Activated gamma-delta T cell (primary cell): ENCODE measurements around the gene TGFBR1.

Experiments used
- DNase-seq: peaks from one replicate; lab custom pipeline; 2025; lab: John Stamatoyannopoulos, UW

The TGFBR1 gene

DNA sequence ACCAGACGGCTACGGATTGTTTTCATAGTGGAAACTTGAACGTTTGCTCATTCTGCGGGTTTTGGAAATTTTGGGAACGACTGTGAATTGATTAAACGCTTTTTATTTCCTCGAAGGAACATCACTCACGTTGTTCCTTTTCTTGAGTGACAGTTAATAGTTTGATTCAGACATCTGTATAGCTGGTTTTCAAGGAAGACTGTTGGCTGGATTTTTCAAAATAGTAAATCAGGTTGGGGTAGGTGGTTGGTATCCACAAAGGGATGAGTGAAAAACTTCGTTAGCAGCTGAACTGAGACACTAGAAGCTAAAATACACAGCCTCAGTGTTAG, 1.1 kb downstream of the TGFBR1 start:
- no peak for DNase-seq

- no peak for DNase-seq
These were observed 2.5 kb downstream of the TGFBR1 start for GRCh38 chr9:99107421-99107820.

GRCh38 chr9:99108131-99108530, 3.2 kb downstream of the TGFBR1 start:
- no peak for DNase-seq

DNA sequence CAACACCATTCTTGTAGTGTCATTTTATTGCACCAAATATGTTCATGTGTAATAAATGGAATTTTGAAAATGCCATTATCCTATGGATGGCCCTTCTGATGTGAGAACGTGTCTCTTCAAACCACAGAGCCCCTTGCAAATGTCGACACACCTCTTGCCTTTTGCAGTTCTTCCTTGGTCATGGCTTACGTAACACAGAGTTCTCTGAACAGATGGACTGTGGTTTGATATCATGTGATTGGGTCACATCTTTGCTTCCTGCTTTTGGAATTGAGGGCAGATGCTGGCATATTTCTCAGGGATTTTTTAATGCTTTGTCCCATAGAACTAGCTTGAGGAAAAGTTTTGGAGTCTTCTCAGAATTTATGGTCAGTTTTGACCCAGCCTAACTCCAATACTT, 4.6 kb downstream of the TGFBR1 start:
- no peak for DNase-seq

DNA sequence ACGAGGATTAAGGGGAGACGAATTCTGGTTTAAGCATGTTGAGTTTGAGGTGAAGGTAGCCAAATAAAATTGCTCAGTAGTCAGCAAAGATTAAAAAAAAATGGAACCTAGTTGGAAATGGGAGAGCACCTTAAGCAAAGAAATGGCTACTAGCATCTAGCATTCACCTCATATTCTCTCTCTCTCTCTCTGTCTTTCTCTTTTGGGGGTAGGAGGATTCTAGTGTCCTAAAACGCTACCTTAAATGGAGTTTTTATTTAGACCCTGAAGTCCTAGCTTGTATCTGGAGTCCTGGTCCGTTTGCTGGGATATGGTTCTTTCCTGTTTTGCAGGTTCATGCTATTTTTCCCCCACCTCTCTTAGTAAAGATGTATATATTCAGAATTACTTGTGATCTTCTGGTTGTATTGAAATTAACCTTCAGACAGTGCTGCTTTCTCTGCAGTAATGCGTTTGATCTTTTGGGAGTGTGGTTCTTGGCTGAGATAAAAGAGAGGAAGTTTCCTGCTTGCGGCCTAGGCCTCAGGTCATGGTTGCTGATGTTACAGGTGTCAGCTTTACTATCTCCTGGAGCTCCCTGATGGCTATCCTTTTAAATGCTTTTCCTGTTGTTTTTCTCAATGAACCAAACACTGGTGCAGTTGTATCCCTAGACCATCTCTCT, 8.0 kb downstream of the TGFBR1 start:
- DNase-seq, result no peak

- DNase-seq, result no peak
These were observed 8.6 kb downstream of the TGFBR1 start for GRCh38 chr9:99113414-99114048.

DNA sequence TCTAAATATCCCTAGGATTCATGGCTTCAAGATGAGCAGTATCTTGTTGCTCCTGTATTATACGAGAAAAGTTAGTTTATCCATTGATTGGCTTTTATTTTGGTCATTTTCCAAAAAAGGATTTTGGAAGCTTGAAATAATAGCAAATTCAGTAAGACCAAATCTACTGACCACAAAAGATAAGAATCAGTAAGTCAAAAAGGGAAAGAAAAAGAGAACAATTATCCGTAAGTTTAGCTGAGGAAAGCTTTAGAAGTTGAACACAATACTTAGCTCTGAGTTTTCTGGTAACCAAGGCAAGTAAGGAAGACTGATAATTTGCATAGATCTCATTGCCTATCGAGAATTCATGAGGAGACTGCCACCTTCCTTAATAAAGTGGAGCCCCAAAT, 9.1 kb downstream of the TGFBR1 start:
- DNase-seq, result no peak

- DNase-seq, result no peak
These were observed 10.1 kb downstream of the TGFBR1 start for GRCh38 chr9:99114846-99115500.

- DNase-seq, result no peak
These were observed 11.1 kb downstream of the TGFBR1 start for GRCh38 chr9:99116003-99116411.

DNA sequence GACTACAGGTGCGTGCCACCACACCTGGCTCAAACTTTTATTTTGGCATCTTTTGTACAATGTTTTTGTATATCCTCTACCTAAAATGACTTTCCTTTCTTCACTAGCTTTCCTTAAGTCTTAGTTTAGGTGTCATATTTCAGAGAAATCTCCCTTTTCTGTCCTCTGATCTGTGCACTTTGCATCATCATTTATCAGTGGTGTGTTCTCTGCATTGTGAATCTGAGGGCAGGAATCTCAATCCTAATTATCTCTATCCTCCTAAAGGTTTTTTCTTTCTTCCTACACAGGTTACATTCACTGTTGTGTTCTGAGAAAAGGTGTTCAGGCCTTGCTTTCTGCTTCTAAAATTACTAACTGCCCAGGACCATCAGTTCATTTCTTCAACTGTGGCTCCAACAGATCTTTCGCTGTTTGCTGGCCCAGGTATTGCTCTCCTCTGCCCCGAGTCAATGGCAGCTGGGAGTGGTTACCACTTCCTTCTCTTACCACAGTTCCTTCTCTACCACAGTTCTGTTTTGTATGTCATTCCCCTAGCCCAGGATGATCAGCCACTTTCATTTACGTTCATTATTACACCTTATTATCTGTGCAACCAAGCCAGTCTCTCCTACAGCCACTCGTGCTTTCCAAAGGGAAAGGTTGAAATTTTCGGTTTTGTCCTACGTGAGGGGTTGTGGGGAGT, 14.0 kb downstream of the TGFBR1 start:
- no peak for DNase-seq

DNA sequence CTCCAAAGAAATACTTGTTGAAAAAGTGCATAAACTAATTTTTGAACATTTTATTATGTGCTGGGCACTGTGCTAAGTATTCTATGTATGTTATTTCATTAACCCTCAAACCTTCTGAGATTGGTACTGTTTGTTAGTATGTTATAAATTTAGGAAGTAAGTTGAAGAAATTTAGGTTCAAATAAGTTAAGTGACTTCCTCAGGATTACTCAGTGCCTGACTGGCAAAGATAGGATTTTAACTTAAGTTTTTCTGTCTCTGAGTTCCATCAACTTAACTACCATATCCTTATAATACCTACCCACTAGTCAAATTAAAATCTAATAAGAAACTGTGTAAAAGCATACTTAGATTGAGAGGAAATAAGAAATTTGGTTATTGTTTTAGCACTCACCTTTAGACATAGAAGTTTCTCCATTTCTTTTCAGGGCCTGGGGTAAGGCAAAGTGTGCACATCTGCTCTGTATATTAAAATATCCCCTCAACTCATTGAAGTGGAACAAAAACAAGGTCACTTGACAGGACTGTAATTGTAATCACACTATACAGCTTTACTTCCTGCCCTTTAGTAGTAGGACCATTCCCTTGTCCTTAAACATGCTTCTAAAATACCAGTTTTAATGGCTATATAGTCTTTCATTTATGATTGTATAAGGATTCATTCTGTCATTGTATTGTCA, 15.2 kb downstream of the TGFBR1 start:
- DNase-seq, result no peak

DNA sequence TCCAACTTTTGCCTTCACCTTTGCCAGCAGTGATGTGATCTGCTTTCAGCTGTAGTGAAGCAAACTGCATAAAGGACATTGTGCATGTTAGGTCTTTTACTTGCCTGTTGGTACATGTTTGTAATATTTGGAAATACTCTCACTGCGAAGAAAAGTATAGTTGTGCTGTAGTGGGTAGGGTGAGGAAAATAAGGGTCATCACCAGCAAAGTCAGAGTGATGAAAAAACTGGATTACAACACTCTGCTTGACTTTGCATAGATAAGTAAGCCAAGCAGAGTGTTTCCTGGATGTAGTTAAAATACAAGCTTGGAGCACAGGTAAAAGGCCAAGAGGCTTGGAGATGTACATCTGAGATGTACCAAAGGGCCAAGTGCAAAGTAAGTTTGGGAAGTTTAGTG, 16.7 kb downstream of the TGFBR1 start:
- no peak for DNase-seq

DNA sequence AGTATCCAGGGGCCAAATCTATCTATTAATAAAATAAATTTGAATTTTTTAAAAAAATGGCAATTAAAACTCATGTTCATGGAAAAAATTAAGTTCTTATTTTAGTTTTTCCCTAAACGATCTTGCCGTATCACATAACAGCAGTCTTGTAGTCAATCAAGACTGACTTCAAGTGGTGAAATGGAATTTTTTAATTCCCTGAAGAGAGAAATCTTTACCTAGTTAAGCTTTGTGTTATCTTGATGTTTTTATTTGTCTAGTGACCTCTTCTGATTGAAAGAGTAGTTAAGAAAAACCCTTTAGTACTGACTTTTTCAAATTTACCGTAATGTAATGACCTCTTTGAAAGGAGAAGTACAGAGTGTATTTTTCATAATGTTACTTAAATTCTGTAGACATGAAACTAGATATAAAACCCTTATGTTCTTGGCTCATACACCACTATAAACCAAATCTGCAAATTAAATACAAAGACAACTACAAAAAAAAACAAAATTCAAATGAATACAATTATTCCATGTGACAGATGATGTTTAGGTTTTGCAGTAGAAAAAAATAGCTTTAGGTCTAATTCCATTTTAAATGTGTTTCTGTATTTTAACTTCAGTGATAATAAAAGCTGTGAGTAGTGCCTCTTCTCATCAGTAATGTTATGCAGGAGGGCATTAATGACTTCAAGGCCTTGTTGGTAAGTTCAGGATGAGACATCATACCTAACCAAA, 19.8 kb downstream of the TGFBR1 start:
- no peak for DNase-seq

DNA sequence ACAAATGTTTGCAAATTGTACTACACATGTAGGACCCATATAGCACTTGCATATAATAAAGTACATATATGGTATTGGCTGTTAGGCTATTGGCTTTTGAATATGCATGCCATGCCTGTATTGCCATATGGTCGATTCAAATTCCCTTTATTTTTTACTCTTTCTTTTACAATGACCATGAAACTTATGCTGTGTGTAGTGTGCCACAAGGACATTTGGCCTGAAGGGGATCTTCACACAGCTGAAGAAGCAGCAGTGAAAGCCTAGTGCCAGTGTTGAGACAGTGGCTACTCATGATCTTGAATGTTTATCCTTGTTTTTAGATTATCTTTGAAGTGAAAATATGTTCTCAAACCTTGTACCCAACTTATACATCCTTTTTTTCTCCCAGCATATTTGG, 20.5 kb downstream of the TGFBR1 start:
- DNase-seq, result no peak

DNA sequence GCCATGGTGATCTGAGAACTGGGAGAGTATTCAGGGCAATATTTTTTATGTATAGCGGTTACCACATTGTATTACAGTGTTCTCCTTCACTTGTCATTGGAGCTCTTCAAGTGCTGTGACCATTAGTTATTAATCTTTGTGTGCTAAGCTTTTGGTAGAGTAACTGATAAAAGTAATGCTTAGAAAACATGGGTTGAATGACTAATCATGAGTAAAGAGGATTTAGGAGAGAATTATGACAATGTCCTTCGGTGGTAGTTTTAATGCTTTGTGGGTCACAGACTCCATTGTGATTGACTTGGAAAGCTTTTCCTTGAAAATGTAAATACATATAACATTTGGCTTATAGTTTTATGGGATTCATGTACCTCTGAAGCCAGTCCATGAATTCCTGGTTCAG, 21.4 kb downstream of the TGFBR1 start:
- DNase-seq, result no peak

- no peak for DNase-seq
These were observed 22.6 kb downstream of the TGFBR1 start for GRCh38 chr9:99127356-99128132.

- no peak for DNase-seq
These were observed 23.2 kb downstream of the TGFBR1 start for GRCh38 chr9:99128133-99128406.

GRCh38 chr9:99129091-99129490, 24.2 kb downstream of the TGFBR1 start:
- DNase-seq, result no peak

DNA sequence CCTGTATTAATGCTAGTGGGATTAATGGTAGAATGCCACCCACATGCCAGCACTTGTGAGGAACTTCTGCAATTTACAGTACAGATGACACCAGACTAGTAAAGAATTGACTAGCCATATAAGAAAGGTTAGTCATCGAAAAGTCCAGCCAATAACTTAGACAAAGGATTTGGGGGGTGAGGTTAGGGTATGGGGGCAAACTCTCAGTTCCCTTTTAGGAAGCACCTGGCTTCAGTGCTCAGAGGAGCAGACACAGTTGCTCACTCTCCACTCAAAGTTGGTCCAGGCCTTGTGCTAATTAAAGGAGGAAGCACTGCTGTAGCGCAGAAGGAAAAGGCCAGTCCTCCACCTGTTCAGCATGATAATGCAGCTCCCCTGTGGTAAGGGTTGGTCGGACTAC, 25.2 kb downstream of the TGFBR1 start:
- DNase-seq, result no peak

DNA sequence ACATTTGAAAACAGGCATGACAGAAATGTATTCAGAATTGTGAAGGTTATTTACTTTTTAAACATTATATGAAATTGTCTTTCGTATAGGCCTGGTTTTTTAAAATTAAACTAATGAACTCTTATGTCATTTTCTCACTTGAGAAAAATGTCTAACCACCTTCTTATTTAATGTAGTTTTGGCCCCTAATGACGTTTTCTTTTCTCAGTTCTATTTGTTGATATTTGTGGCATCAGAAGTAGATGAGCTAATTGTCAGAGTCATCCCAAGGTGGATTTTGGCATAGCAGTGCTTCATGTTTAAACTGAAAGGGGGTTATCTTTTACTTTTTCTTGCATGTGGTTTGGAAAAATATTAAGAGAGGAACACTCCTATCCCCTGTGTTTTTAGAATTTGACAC, 28.2 kb downstream of the TGFBR1 start:
- no peak for DNase-seq

- no peak for DNase-seq
These were observed 30.0 kb downstream of the TGFBR1 start for GRCh38 chr9:99134893-99135341.
